ENCODE data around the gene PNKD.

The PNKD gene

DNA sequence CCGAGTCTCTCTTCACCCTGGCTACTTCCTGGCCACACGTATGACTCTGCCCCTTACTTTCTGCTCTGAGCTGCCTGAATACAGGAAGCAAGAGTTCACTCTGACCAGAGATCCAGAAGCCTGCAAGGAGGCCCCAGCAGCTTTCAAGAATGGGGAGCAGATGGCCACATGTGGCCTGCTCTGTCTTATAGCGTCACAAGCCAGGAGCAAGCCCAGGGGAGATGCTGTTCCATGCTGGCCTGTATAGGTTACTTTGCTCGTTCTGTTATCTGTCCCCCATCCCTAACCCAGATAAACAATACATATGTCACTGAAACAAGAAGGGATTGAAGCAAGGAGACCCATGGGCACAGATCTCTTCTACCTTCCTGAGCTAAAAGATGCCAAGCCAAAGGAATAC, 4.3 kb downstream of the PNKD start:
- H3K9me3 ChIP-seq (ENCODE audit: insufficient read depth, low read depth, low read length): no peaks in the 10 kb centered on the region
- no peak overlapping the region for H2AK5ac ChIP-seq (ENCODE audit: low read length)
- no peak overlapping the region for H3K4me3 ChIP-seq (ENCODE audit: low read depth, low read length)
- H2BK120ac ChIP-seq (ENCODE audit: insufficient read depth, low read length, poor library complexity): no peak overlapping the region
- no peak overlapping the region for H2AFZ ChIP-seq (ENCODE audit: insufficient read depth, low read length, poor library complexity)
- H3K36me3 ChIP-seq (ENCODE audit: control insufficient read depth in 1 of 2, insufficient read depth in 2 of 2, low read length in 2 of 2): peaks cover 56 to 62% of the 10 kb centered on the region in 2 experiments
- no peak overlapping the region for H4K8ac ChIP-seq (ENCODE audit: low read depth, low read length)
- DNase-seq: no peak
- H4K91ac ChIP-seq (ENCODE audit: low read depth, low read length): no peak overlapping the region
- no peak overlapping the region for H3K9ac ChIP-seq (ENCODE audit: low read length)
- peaks cover 6% of the 10 kb centered on the region for H3K79me1 ChIP-seq (ENCODE audit: low read length)
- H4K12ac ChIP-seq (ENCODE audit: low read depth, low read length): no peak overlapping the region
- no peak overlapping the region for H3K23ac ChIP-seq (ENCODE audit: low read length)
- H3K4ac ChIP-seq (ENCODE audit: low read depth, low read length): no peak overlapping the region
- peaks cover 5 to 8% of the 10 kb centered on the region in 2 experiments for H3K4me1 ChIP-seq (ENCODE audit: control insufficient read depth in 1 of 2, insufficient read depth in 2 of 2, low read length in 2 of 2)
- no peak overlapping the region for H3K27ac ChIP-seq (ENCODE audit: low read depth, low read length)
- no peak overlapping the region for H2BK12ac ChIP-seq (ENCODE audit: low read length)
- peaks cover 4% of the 10 kb centered on the region for H3K79me2 ChIP-seq (ENCODE audit: control insufficient read depth, insufficient read depth, low read length, poor library complexity)
- H2BK5ac ChIP-seq (ENCODE audit: low read depth, low read length, poor library complexity): no peak overlapping the region
- H3K18ac ChIP-seq (ENCODE audit: low read length): no peak overlapping the region
- H3K27me3 ChIP-seq (ENCODE audit: insufficient read depth, low read length): no peaks in the 10 kb centered on the region
- H3K4me2 ChIP-seq (ENCODE audit: low read length): no peak overlapping the region
- WGBS (ENCODE audit: extremely low coverage, insufficient coverage, insufficient read length): no CpG with 5 or more reads among the region's 4 CpGs
- no peak overlapping the region for H3K14ac ChIP-seq (ENCODE audit: low read length)

DNA sequence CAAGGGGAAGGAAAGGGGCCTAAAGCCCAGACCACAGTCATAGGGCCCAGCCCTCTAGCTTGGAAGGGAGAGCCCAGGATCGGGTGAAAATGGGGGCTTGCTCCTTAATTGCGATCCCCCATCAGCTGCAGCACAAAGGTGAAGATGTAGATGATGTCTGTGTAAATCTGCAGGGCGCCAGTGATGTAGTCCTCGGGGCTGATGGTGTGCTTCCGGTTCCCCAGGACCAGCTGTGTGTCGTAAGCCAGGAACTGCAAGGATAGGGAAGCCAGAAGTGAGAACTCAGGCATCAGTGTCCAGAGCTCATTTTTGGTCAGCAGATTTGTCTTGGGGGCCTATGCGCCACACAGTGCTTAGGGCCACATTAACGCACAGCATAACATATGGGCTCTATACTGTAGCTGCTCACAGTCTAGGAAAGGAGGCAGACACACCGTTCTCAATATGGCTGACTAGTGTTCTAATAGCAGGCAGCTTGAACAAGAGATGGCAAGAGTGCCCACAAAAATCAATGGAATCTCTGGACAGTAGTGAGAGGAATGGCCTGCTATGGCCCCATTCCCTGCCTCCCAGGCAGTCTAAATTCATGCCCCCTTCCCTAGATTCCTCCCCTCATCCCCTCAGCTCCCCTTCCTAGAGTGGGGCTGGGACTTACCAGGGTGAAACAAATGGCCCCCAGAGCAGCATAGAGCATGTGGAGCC, 5.2 kb downstream of the PNKD start:
- H3K4me1 ChIP-seq (ENCODE audit: control insufficient read depth in 1 of 2, insufficient read depth in 2 of 2, low read length in 2 of 2): peaks cover 5 to 11% of the 10 kb centered on the region in 2 experiments
- WGBS (ENCODE audit: extremely low coverage, insufficient coverage, insufficient read length): no CpG with 5 or more reads among the region's 9 CpGs

DNA sequence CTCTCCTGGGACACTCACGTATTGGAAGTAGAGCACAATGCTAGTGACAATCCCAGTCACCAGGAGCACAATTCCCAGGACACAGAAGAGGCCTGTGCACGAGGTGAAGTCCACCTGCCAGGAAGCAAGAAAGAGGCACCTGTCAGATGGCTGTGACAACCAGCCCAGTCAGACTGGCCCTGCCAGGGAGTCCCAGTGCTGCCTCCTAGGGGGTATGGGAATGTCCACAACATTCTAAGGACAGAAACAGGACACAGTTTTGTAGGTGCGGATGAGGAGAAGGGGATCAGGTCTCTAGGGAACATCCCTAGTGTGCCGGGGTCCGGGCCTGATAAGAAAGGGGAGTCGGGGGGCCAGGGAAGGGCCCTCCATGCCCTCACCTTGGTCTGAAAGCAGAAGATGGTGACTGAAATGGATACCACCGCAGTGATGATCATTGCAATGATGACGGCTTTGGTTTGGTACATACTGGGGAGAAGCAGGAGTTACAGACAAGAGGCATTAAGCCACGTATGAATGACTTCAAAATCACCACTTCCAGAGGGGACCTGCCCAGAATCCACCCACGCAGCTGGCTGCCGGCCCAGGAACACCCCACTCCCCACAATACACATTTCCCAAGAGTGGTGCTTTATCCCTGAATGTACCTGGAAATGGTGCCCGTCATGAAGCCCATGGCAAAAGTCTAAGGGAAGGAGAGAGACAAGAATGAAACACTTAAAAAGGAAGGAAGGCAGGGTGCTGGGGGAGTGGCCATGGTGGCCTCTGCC, 6.9 kb downstream of the PNKD start:
- Histone ChIP-seq H3K9ac (ENCODE audit: low read length) (no peak overlapping the region), H2BK12ac (ENCODE audit: low read length) (no peak overlapping the region), H2AK5ac (ENCODE audit: low read length) (no peak overlapping the region), H3K23ac (ENCODE audit: low read length) (no peak overlapping the region), H2BK5ac (ENCODE audit: low read depth, low read length, poor library complexity) (no peak overlapping the region), H3K18ac (ENCODE audit: low read length) (no peak overlapping the region), H3K9me3 (ENCODE audit: insufficient read depth, low read depth, low read length) (peaks cover 3% of the 10 kb centered on the region), H4K91ac (ENCODE audit: low read depth, low read length) (no peak overlapping the region), H3K79me1 (ENCODE audit: low read length) (peaks cover 8% of the 10 kb centered on the region), H3K27ac (ENCODE audit: low read depth, low read length) (no peak overlapping the region), H3K4me2 (ENCODE audit: low read length) (no peak overlapping the region), H3K14ac (ENCODE audit: low read length) (no peak overlapping the region), H2AFZ (ENCODE audit: insufficient read depth, low read length, poor library complexity) (no peak overlapping the region), H4K12ac (ENCODE audit: low read depth, low read length) (no peak overlapping the region), H4K8ac (ENCODE audit: low read depth, low read length) (no peak overlapping the region), H3K4me1 (ENCODE audit: control insufficient read depth in 1 of 2, insufficient read depth in 2 of 2, low read length in 2 of 2) (peaks cover 8 to 14% of the 10 kb centered on the region in 2 experiments), H3K36me3 (ENCODE audit: control insufficient read depth in 1 of 2, insufficient read depth in 2 of 2, low read length in 2 of 2) (peaks cover 76 to 79% of the 10 kb centered on the region in 2 experiments), H3K4ac (ENCODE audit: low read depth, low read length) (no peak overlapping the region), H3K4me3 (ENCODE audit: low read depth, low read length) (no peak overlapping the region), H3K79me2 (ENCODE audit: control insufficient read depth, insufficient read depth, low read length, poor library complexity) (peaks cover 5% of the 10 kb centered on the region), H2BK120ac (ENCODE audit: insufficient read depth, low read length, poor library complexity) (no peak overlapping the region), H3K27me3 (ENCODE audit: insufficient read depth, low read length) (no peaks in the 10 kb centered on the region)
- DNase-seq: no peak
- WGBS (ENCODE audit: extremely low coverage, insufficient coverage, insufficient read length): no CpG with 5 or more reads among the region's 12 CpGs

More for the DNA sequence above, 5.2 kb downstream of the PNKD start:
- Histone ChIP-seq H3K27me3 (ENCODE audit: insufficient read depth, low read length) (no peaks in the 10 kb centered on the region), H3K9ac (ENCODE audit: low read length) (no peak overlapping the region), H3K79me2 (ENCODE audit: control insufficient read depth, insufficient read depth, low read length, poor library complexity) (peaks cover under 1% of the 10 kb centered on the region), H2BK12ac (ENCODE audit: low read length) (no peak overlapping the region), H3K36me3 (ENCODE audit: control insufficient read depth in 1 of 2, insufficient read depth in 2 of 2, low read length in 2 of 2) (peaks cover 66 to 71% of the 10 kb centered on the region in 2 experiments), H3K79me1 (ENCODE audit: low read length) (peaks cover 1% of the 10 kb centered on the region), H3K4me3 (ENCODE audit: low read depth, low read length) (no peak overlapping the region), H2BK120ac (ENCODE audit: insufficient read depth, low read length, poor library complexity) (no peak overlapping the region), H3K14ac (ENCODE audit: low read length) (no peak overlapping the region), H3K9me3 (ENCODE audit: insufficient read depth, low read depth, low read length) (peaks cover 3% of the 10 kb centered on the region), H3K4me2 (ENCODE audit: low read length) (no peak overlapping the region), H3K4ac (ENCODE audit: low read depth, low read length) (no peak overlapping the region), H2AK5ac (ENCODE audit: low read length) (no peak overlapping the region), H4K12ac (ENCODE audit: low read depth, low read length) (no peak overlapping the region), H3K27ac (ENCODE audit: low read depth, low read length) (no peak overlapping the region), H3K18ac (ENCODE audit: low read length) (no peak overlapping the region), H2BK5ac (ENCODE audit: low read depth, low read length, poor library complexity) (no peak overlapping the region), H4K8ac (ENCODE audit: low read depth, low read length) (no peak overlapping the region), H2AFZ (ENCODE audit: insufficient read depth, low read length, poor library complexity) (no peak overlapping the region), H3K23ac (ENCODE audit: low read length) (no peak overlapping the region), H4K91ac (ENCODE audit: low read depth, low read length) (no peak overlapping the region)
- no peak for DNase-seq

- H3K27me3 ChIP-seq (ENCODE audit: insufficient read depth, low read length): no peaks in the 10 kb centered on the region
- no peak overlapping the region for H3K9ac ChIP-seq (ENCODE audit: low read length)
- H2AFZ ChIP-seq (ENCODE audit: insufficient read depth, low read length, poor library complexity): no peak overlapping the region
- no peak overlapping the region for H3K4me2 ChIP-seq (ENCODE audit: low read length)
- peaks cover 13% of the 10 kb centered on the region for H3K79me1 ChIP-seq (ENCODE audit: low read length)
- H4K12ac ChIP-seq (ENCODE audit: low read depth, low read length): no peak overlapping the region
- peaks cover 3% of the 10 kb centered on the region for H3K9me3 ChIP-seq (ENCODE audit: insufficient read depth, low read depth, low read length)
- H4K8ac ChIP-seq (ENCODE audit: low read depth, low read length): no peak overlapping the region
- no peak overlapping the region for H3K14ac ChIP-seq (ENCODE audit: low read length)
- no peak for DNase-seq
- H2BK120ac ChIP-seq (ENCODE audit: insufficient read depth, low read length, poor library complexity): no peak overlapping the region
- H3K4me1 ChIP-seq (ENCODE audit: control insufficient read depth in 1 of 2, insufficient read depth in 2 of 2, low read length in 2 of 2): peaks cover 13 to 18% of the 10 kb centered on the region in 2 experiments
- no CpG with 5 or more reads among the region's 7 CpGs for WGBS (ENCODE audit: extremely low coverage, insufficient coverage, insufficient read length)
- no peak overlapping the region for H3K27ac ChIP-seq (ENCODE audit: low read depth, low read length)
- no peak overlapping the region for H3K23ac ChIP-seq (ENCODE audit: low read length)
- peaks cover 9% of the 10 kb centered on the region for H3K79me2 ChIP-seq (ENCODE audit: control insufficient read depth, insufficient read depth, low read length, poor library complexity)
- H3K36me3 ChIP-seq (ENCODE audit: control insufficient read depth in 1 of 2, insufficient read depth in 2 of 2, low read length in 2 of 2): peaks cover 76 to 78% of the 10 kb centered on the region in 2 experiments
- no peak overlapping the region for H2BK12ac ChIP-seq (ENCODE audit: low read length)
- H3K4me3 ChIP-seq (ENCODE audit: low read depth, low read length): no peak overlapping the region
- no peak overlapping the region for H3K18ac ChIP-seq (ENCODE audit: low read length)
- no peak overlapping the region for H3K4ac ChIP-seq (ENCODE audit: low read depth, low read length)
- no peak overlapping the region for H2AK5ac ChIP-seq (ENCODE audit: low read length)
- H4K91ac ChIP-seq (ENCODE audit: low read depth, low read length): no peak overlapping the region
- H2BK5ac ChIP-seq (ENCODE audit: low read depth, low read length, poor library complexity): no peak overlapping the region
These were observed 7.6 kb downstream of the PNKD start for GRCh38 chr2:218277921-218278320.
